Activated CD4-positive, alpha-beta T cell treated with anti-CD3 and anti-CD28 coated beads, Interleukin-2, amount 10 ng/mL, durations not matched to agents 24 days and 14 days (primary cell): ENCODE data around the gene EBF3. TPM values are rescaled to one million over a fixed set of nuclear protein-coding genes. Genes with fewer than 3 reads are reported as not detected.

Source experiments
- DNase-seq: peaks from one replicate; pipeline ENCODE4 v3.0.0; 2022
- H3K27ac Mint-ChIP-seq: one replicate; pipeline ENCODE4 v1.8.0; 2022; ENCODE audit warnings: mild to moderate bottlenecking, mixed read lengths
- H3K27me3 Mint-ChIP-seq: one replicate; pipeline ENCODE4 v1.8.0; 2022; ENCODE audit warnings: mixed read lengths
- H3K36me3 Mint-ChIP-seq: one replicate; pipeline ENCODE4 v1.8.0; 2022; ENCODE audit warnings: low read depth, mild to moderate bottlenecking, mixed read lengths
- H3K4me1 Mint-ChIP-seq: one replicate; pipeline ENCODE4 v1.8.0; 2021; ENCODE audit warnings: mixed read lengths
- H3K4me3 Mint-ChIP-seq: one replicate; pipeline ENCODE4 v1.8.0; 2022; ENCODE audit warnings: mild to moderate bottlenecking, moderate library complexity, mixed read lengths
- H3K9me3 Mint-ChIP-seq: one replicate; pipeline ENCODE4 v1.8.0; 2021; ENCODE audit warnings: mixed read lengths
- intact Hi-C: fragments of 100-400 bp; cut with micrococcal nuclease; formaldehyde crosslinking; loops from one replicate; pipeline ENCODE4 v1.15.1; 2023
- total RNA-seq: library from RNA; stranded (reverse); gene quantifications from 2 replicates; pipeline ENCODE4 v1.2.3, GENCODE V29; 2022

EBF3 gene
- total RNA-seq, 1 donor from 2014 or later, result not detected

GRCh38 chr10:129825826-129826225 is 138.2 kb downstream of the EBF3 start:
- Mint-ChIP-seq H3K4me3 (no peak overlapping the region), H3K27ac (no peak overlapping the region), H3K9me3 (no peaks in the 10 kb centered on the region), H3K36me3 (no peaks in the 10 kb centered on the region), H3K4me1 (no peaks in the 10 kb centered on the region), H3K27me3 (peaks cover 2% of the 10 kb centered on the region)
- no peak for DNase-seq
- intact Hi-C loops, result no loop called here

- Mint-ChIP-seq H3K4me1 (no peaks in the 10 kb centered on the region), H3K27ac (no peak overlapping the region), H3K4me3 (no peak overlapping the region), H3K27me3 (peaks cover 2% of the 10 kb centered on the region), H3K36me3 (no peaks in the 10 kb centered on the region), H3K9me3 (no peaks in the 10 kb centered on the region)
- DNase-seq, result no peak
- intact Hi-C loops, result no loop called here
Observed at GRCh38 chr10:129825221-129825620, 138.9 kb downstream of the EBF3 start.

GRCh38 chr10:129820451-129820850 is 143.6 kb downstream of the EBF3 start:
- intact Hi-C loops, result no loop called here
- no peak overlapping the region for H3K4me3 Mint-ChIP-seq
- DNase-seq, result no peak
- no peak overlapping the region for H3K27ac Mint-ChIP-seq
- H3K9me3 Mint-ChIP-seq, result peaks cover 9% of the 10 kb centered on the region
- H3K4me1 Mint-ChIP-seq, result no peaks in the 10 kb centered on the region
- H3K27me3 Mint-ChIP-seq, result no peaks in the 10 kb centered on the region
- no peaks in the 10 kb centered on the region for H3K36me3 Mint-ChIP-seq

GRCh38 chr10:129816656-129817045 is 147.4 kb downstream of the EBF3 start:
- Mint-ChIP-seq H3K4me1 (no peaks in the 10 kb centered on the region), H3K27me3 (no peaks in the 10 kb centered on the region), H3K9me3 (peaks cover 9% of the 10 kb centered on the region), H3K4me3 (no peak overlapping the region), H3K36me3 (no peaks in the 10 kb centered on the region), H3K27ac (no peak overlapping the region)
- DNase-seq, result no peak
- intact Hi-C loops, result no loop called here

- no peak for DNase-seq
- no peaks in the 10 kb centered on the region for H3K4me1 Mint-ChIP-seq
- H3K36me3 Mint-ChIP-seq, result no peaks in the 10 kb centered on the region
- no peak overlapping the region for H3K4me3 Mint-ChIP-seq
- intact Hi-C loops, result no loop called here
- peaks cover 9% of the 10 kb centered on the region for H3K9me3 Mint-ChIP-seq
- H3K27ac Mint-ChIP-seq, result no peak overlapping the region
- no peaks in the 10 kb centered on the region for H3K27me3 Mint-ChIP-seq
Observed at GRCh38 chr10:129815898-129816655, 148.0 kb downstream of the EBF3 start.

GRCh38 chr10:129814681-129815646 is 149.1 kb downstream of the EBF3 start:
- H3K9me3 Mint-ChIP-seq, result peaks cover 9% of the 10 kb centered on the region

GRCh38 chr10:129812398-129812797 is 151.7 kb downstream of the EBF3 start:
- Mint-ChIP-seq H3K27me3 (no peaks in the 10 kb centered on the region), H3K27ac (no peak overlapping the region), H3K9me3 (no peaks in the 10 kb centered on the region), H3K36me3 (no peaks in the 10 kb centered on the region), H3K4me1 (no peaks in the 10 kb centered on the region), H3K4me3 (no peak overlapping the region)
- DNase-seq, result no peak
- intact Hi-C loops, result no loop called here

More at GRCh38 chr10:129814681-129815646, 149.1 kb downstream of the EBF3 start:
- intact Hi-C loops, result no loop called here
- no peaks in the 10 kb centered on the region for H3K36me3 Mint-ChIP-seq
- no peaks in the 10 kb centered on the region for H3K27me3 Mint-ChIP-seq
- H3K4me3 Mint-ChIP-seq, result no peak overlapping the region
- no peak for DNase-seq
- H3K27ac Mint-ChIP-seq, result no peak overlapping the region
- no peaks in the 10 kb centered on the region for H3K4me1 Mint-ChIP-seq

- H3K9me3 Mint-ChIP-seq, result peaks cover 4% of the 10 kb centered on the region
- no peaks in the 10 kb centered on the region for H3K36me3 Mint-ChIP-seq
- H3K27me3 Mint-ChIP-seq, result no peaks in the 10 kb centered on the region
- intact Hi-C loops, result no loop called here
- H3K4me3 Mint-ChIP-seq, result no peak overlapping the region
- no peak overlapping the region for H3K27ac Mint-ChIP-seq
- no peak for DNase-seq
- H3K4me1 Mint-ChIP-seq, result no peaks in the 10 kb centered on the region
Observed at GRCh38 chr10:129811208-129811607, 152.9 kb downstream of the EBF3 start.

- DNase-seq, result no peak
- Mint-ChIP-seq H3K9me3 (peaks cover 8% of the 10 kb centered on the region), H3K27ac (no peak overlapping the region), H3K27me3 (no peaks in the 10 kb centered on the region), H3K36me3 (no peaks in the 10 kb centered on the region), H3K4me3 (no peak overlapping the region), H3K4me1 (no peaks in the 10 kb centered on the region)
- intact Hi-C loops, result no loop called here
Observed at GRCh38 chr10:129809841-129810240, 154.2 kb downstream of the EBF3 start.

- no peaks in the 10 kb centered on the region for H3K4me1 Mint-ChIP-seq
- no peak overlapping the region for H3K27ac Mint-ChIP-seq
- H3K4me3 Mint-ChIP-seq, result no peak overlapping the region
- H3K36me3 Mint-ChIP-seq, result no peaks in the 10 kb centered on the region
- DNase-seq, result no peak
- no peaks in the 10 kb centered on the region for H3K27me3 Mint-ChIP-seq
- intact Hi-C loops, result no loop called here
- H3K9me3 Mint-ChIP-seq, result peaks cover 8% of the 10 kb centered on the region
Observed at GRCh38 chr10:129809431-129809830, 154.6 kb downstream of the EBF3 start.

- H3K27me3 Mint-ChIP-seq, result no peaks in the 10 kb centered on the region
- intact Hi-C loops, result no loop called here
- no peak for DNase-seq
- H3K9me3 Mint-ChIP-seq, result peaks cover 12% of the 10 kb centered on the region
- no peak overlapping the region for H3K27ac Mint-ChIP-seq
- H3K4me1 Mint-ChIP-seq, result no peaks in the 10 kb centered on the region
- H3K36me3 Mint-ChIP-seq, result no peaks in the 10 kb centered on the region
- no peak overlapping the region for H3K4me3 Mint-ChIP-seq
Observed at GRCh38 chr10:129808092-129808983, 155.7 kb downstream of the EBF3 start.

GRCh38 chr10:129807211-129807610 is 156.9 kb downstream of the EBF3 start:
- intact Hi-C loops, result no loop called here
- no peak for DNase-seq
- Mint-ChIP-seq H3K27ac (no peak overlapping the region), H3K9me3 (peaks cover 12% of the 10 kb centered on the region), H3K4me3 (no peak overlapping the region), H3K4me1 (no peaks in the 10 kb centered on the region), H3K36me3 (no peaks in the 10 kb centered on the region), H3K27me3 (no peaks in the 10 kb centered on the region)

- no peak for DNase-seq
- no peak overlapping the region for H3K4me3 Mint-ChIP-seq
- H3K4me1 Mint-ChIP-seq, result no peaks in the 10 kb centered on the region
- intact Hi-C loops, result no loop called here
- no peaks in the 10 kb centered on the region for H3K36me3 Mint-ChIP-seq
- peaks cover 5% of the 10 kb centered on the region for H3K9me3 Mint-ChIP-seq
- no peak overlapping the region for H3K27ac Mint-ChIP-seq
- no peaks in the 10 kb centered on the region for H3K27me3 Mint-ChIP-seq
Observed at GRCh38 chr10:129800796-129801340, 163.2 kb downstream of the EBF3 start.
